DMS114 treated with DMSO at 0.1 percent for 48 hours (cell line): Measurements from ENCODE around the gene ANKRD55.

ENCODE experiments used
- DNase-seq: peaks from one replicate; lab custom pipeline; 2025; ENCODE audit not compliant: unreplicated experiment; lab: John Stamatoyannopoulos, UW

Gene ANKRD55

DNA sequence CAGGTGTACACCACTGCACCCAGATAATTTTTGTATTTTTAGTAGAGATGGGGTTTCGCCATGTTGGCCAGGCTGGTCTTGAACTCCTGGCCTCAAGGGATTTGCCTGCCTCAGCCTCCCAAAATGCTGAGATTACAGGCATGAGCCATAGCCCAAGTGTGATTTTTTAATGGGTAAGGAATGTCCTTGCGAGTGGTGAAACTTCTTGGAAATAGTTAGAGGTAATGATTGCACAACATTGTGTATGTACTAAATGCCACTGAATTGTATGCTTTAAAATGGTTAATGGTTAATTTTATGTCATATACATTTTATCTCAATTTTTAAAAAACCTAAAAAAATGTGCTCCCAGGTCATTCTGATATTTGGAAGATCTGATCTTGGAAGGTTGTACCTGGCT lies 178.5 kb downstream of the ANKRD55 start:
- no peak for DNase-seq

DNA sequence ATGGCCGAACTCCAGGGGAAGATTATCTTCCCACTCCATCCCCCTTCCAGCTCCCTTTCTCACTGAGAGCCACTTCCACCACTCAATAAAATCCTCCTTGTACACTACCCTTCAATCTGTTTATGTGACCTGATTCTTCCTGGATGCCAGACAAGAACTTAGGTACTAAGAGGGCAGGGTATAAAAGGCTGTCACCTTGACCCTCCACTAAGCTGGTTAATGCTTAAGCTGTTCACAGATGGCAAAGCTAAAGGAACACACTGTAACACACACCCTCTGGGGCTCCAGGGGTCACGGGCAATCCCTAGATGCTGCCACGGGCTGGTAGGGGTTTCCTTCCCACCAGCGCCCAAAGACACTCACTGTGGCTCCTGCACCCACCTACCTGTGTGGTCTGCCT lies 179.8 kb downstream of the ANKRD55 start:
- no peak for DNase-seq

DNA sequence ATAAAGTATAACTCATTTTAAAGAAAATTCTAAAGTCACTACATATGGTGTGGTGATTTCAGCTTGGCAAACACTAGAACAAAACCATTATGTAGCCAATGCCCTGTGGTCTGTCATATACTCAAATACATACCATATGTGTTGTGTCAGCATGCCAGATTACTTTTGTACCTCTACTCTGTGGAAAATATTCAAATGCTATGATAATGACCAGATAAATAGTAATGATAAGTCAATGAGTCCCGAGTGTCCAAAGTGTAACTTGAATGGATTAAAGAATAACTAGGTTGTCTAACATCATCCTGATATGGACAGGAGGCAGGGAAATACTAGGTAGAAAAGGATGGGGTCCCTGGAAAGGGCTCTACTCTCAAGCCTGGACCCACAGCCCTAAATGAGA lies 180.4 kb downstream of the ANKRD55 start:
- DNase-seq, result no peak

DNA sequence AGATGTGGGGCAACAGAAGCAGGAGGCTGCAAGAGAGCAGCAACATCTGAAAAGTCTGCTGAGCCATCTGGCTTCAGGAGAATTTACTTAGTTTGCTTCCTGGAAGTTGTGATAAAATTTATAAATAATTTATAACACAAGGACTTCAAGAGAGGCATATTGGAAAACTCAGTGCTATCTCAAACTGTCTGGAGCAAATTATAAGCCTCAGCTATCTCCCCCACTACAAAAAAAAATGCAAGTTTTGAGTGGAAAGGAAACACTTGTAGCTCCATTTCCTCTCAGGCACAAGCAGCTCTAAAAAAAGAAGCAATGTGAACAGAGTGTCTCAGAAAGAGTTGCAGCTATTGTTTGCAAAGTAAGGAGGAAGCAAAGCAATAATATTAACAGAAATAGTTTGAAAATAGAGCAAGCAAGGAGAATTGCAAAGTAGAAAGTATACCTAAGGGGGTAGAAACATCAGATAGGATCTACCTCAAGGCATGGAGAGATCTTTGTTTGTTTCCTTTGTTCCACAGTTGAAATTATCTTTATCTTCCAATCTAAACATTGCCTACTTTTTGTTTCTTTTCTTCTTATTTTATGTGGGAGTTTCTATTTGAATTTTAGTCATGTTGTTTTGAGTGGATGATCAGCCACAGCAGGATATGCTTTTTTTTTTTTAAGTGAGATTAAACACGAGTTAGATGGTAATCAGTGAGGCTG lies 182.4 kb downstream of the ANKRD55 start:
- DNase-seq, result no peak
